K562 (cell line): ENCODE measurements around the gene ACOX2. TPM values are rescaled to one million over a fixed set of nuclear protein-coding genes. Genes with fewer than 3 reads are reported as not detected.

Experiments used
- ATAC-seq: fragments of 200-7000 bp; cut with Tn5 transposase; 3 replicates; pipeline ENCODE4 v1.9.1; 2020; ENCODE audit warnings: moderate library complexity
- BruUV-seq: library from RNA; stranded (reverse); fragments of 400-500 nt; replicated peaks from 2 replicates; lab custom pipeline; 2021; lab: Mats Ljungman, UMichigan
- CTCF ChIA-PET: fragments of 300-600 bp; formaldehyde crosslinking; extraction: SDS; loops from one replicate; lab custom pipeline; 2021; ENCODE audit warnings: low intra/inter-chr PET ratio; lab: Yijun Ruan, JAX
- POLR2A ChIA-PET: fragments of 300-600, 350-650 bp; sonication (Branson Sonifier 250); formaldehyde crosslinking; extraction: SDS; loops from one replicate; lab custom pipeline; 2021; ENCODE audit warnings: antibody characterized with exemption, inconsistent platforms; lab: Yijun Ruan, JAX
- DNase-seq, 4 experiments: peaks; one replicate each; pipeline versions ENCODE4 v3.0.0 to v3.0.0-alpha.2; 2011 to 2018; ENCODE audit warnings: low spot score in 3 of 4, mixed read lengths in 3 of 4; ENCODE audit errors: extremely low read depth in 1 of 4
- FAIRE-seq: peaks from 2 replicates; lab custom pipeline; 2011; peaks lifted over from hg19 to GRCh38; lab: Jason Lieb, UNC
- H2AFZ ChIP-seq: 2 replicates; pipeline ENCODE4 v1.6.0; 2011; ENCODE audit warnings: low read depth, low read length, control low read depth, inconsistent platforms
- H3K27ac ChIP-seq: fragments of 200-600 bp; 3 replicates; pipeline ENCODE4 v1.8.0; 2011; ENCODE audit warnings: low read depth, mild to moderate bottlenecking, control low read depth, inconsistent platforms, low read length, moderate library complexity, mixed read lengths; ENCODE audit errors: extremely low read depth
- H3K27me3 ChIP-seq, 2 experiments: fragments of 300-600 bp in 1 of 2; 2 replicates in 1 of 2; 3 replicates in 1 of 2; pipeline versions ENCODE4 v1.6.0 to v1.8.0; 2011; ENCODE audit warnings: inconsistent platforms in 2 of 2, low read length in 2 of 2, mild to moderate bottlenecking in 1 of 2, mixed read lengths in 1 of 2, moderate library complexity in 1 of 2; ENCODE audit not compliant: control insufficient read depth in 2 of 2, insufficient read depth in 2 of 2
- H3K36me3 ChIP-seq: fragments of 300-600 bp; 3 replicates; pipeline ENCODE4 v1.8.0; 2011; ENCODE audit warnings: mild to moderate bottlenecking, low read length, inconsistent platforms; ENCODE audit not compliant: control insufficient read depth, insufficient read depth
- H3K4me1 ChIP-seq, 2 experiments: fragments of 200-600 bp in 1 of 2; replicated peaks in 1 of 2; 2 replicates in 1 of 2; 3 replicates in 1 of 2; pipeline versions ENCODE4 v1.5.1 to v1.8.0; 2011; ENCODE audit warnings: inconsistent platforms in 2 of 2, low read length in 2 of 2, mild to moderate bottlenecking in 1 of 2, mixed read lengths in 1 of 2, moderate library complexity in 1 of 2; ENCODE audit not compliant: control insufficient read depth in 2 of 2, insufficient read depth in 2 of 2
- H3K4me2 ChIP-seq: 2 replicates; pipeline ENCODE4 v1.6.1; 2011; ENCODE audit warnings: low read length, control low read depth, inconsistent platforms, mixed read lengths; ENCODE audit not compliant: insufficient read depth
- H3K4me3 ChIP-seq: fragments of 200-600 bp; sonication (generic), shearing (Covaris generic); 2 replicates; pipeline ENCODE4 v1.5.1; 2016; ENCODE audit warnings: control low read depth, inconsistent platforms
- H3K79me2 ChIP-seq: fragments of 200-600 bp; 3 replicates; pipeline ENCODE4 v1.8.0; 2011; ENCODE audit warnings: low read length, inconsistent platforms; ENCODE audit not compliant: control insufficient read depth, insufficient read depth
- H3K9ac ChIP-seq, 2 experiments: 2 replicates each; pipeline versions ENCODE4 v1.6.0 to v1.6.1; 2011; ENCODE audit warnings: low read depth in 2 of 2, low read length in 2 of 2, control low read depth in 1 of 2, inconsistent platforms in 1 of 2, mild to moderate bottlenecking in 1 of 2, mixed read lengths in 1 of 2; ENCODE audit not compliant: insufficient read depth in 1 of 2
- H3K9me1 ChIP-seq: one replicate; pipeline ENCODE4 v1.6.0; 2011; ENCODE audit warnings: inconsistent platforms, mild to moderate bottlenecking, low read length, moderate library complexity; ENCODE audit not compliant: control insufficient read depth, insufficient read depth
- H3K9me3 ChIP-seq: replicated peaks from 2 replicates; pipeline ENCODE4 v1.5.1; 2011; ENCODE audit warnings: low read depth, low read length, inconsistent platforms; ENCODE audit not compliant: control insufficient read depth, insufficient read depth
- H4K20me1 ChIP-seq: replicated peaks from 2 replicates; pipeline ENCODE4 v1.6.1; 2011; ENCODE audit warnings: low read length, inconsistent platforms, mixed read lengths; ENCODE audit not compliant: control insufficient read depth, insufficient read depth
- VEZF1 ChIP-seq: fragments of 200-800 bp; sonication (Bioruptor generic); IDR thresholded peaks from 2 replicates; pipeline ENCODE4 v1.6.1; 2017; ENCODE audit warnings: missing genetic modification characterization, missing compliant biosample characterization
- WGBS: fragments of 100-300 bp; shearing (Covaris generic); methylation state at CpG from one replicate; pipeline ENCODE4 v1.1.6; 2016; ENCODE audit warnings: low coverage, mixed read lengths; ENCODE audit not compliant: insufficient coverage; ENCODE audit errors: missing lambda C conversion rate; 5-methylcytosine and 5-hydroxymethylcytosine counted together
- in situ Hi-C: fragments of 300-500 bp; cut with MboI; formaldehyde crosslinking; loops from 4 replicates; pipeline ENCODE4 v1.15.0; 2018; ENCODE audit warnings: inconsistent platforms, mixed read lengths
- intact Hi-C: fragments of 100-400 bp; cut with micrococcal nuclease; formaldehyde crosslinking; loops from 2 replicates; pipeline ENCODE4 v1.14.2; 2022
- polyA plus RNA-seq, 8 experiments: library from polyadenylated mRNA; depleted of rRNA in 4 of 8; stranded (reverse) in 5 of 8; unstranded in 3 of 8; fragments of >200 nt; fragmentation: Nextera tagmentation in 2 of 8; fragmentation: Illumina TruSeq in 1 of 8; extraction: Ambion mirVana in 2 of 8; extraction: Trizol in 1 of 8; gene quantifications; 2 replicates each; pipeline versions ENCODE4 v1.2.1 to v1.2.3, GENCODE V29; 2011 to 2014; ENCODE audit warnings: inconsistent platforms in 1 of 8, missing spikeins in 1 of 8
- total RNA-seq, 7 experiments: library from RNA; depleted of rRNA in 6 of 7; stranded (reverse); fragments of >200 nt in 6 of 7; fragmentation: Illumina TruSeq in 2 of 7; extraction: Trizol in 2 of 7; gene quantifications; 2 replicates each; pipeline versions ENCODE4 v1.2.1 to v1.2.3, GENCODE V29; 2011 to 2021; ENCODE audit warnings: low replicate concordance in 1 of 7
- TF ChIP-seq, protein P1 (sequence below): fragments of 450-650 bp; IDR thresholded peaks from 2 replicates; pipeline ENCODE4 v1.6.1; 2018; ENCODE audit warnings: mild to moderate bottlenecking, low read depth; ENCODE audit not compliant: partially characterized antibody

Gene ACOX2
- total and polyA plus RNA-seq, 9 of the 15 experiments (the other 6 are each of a cell fraction or from before 2014, with no cell fraction given), result 0.15 TPM; not detected in 8

DNA sequence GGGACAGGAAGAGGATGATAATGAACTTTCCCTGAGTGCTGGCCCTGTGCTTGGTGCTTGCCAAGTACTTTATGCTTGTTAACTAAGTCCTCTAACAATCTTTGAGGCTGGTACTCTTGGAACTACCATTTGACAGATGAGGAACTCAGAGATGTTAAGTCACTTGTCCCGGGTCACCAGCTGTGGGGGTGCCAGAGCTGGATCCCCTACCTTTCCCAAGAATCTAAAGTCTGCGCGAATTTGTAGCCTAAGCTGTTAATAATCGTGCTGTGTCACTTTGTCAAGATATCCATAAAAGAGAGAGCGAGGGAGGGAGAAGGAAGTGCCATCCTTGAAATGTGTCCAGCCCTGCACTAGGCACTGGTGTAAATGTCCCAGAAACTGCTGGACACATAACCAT is 19.0 kb upstream of the ACOX2 start:
- Histone ChIP-seq H3K27me3 (peaks cover 0 to 16% of the 10 kb centered on the region in 2 experiments; a peak in 1 of 5 replicates), H3K4me3 (no peak overlapping the region), H3K79me2 (no peaks in the 10 kb centered on the region), H2AFZ (no peak overlapping the region), H3K9ac (no peak overlapping the region), H3K9me1 (no peaks in the 10 kb centered on the region), H4K20me1 (no peaks in the 10 kb centered on the region), H3K36me3 (no peaks in the 10 kb centered on the region), H3K9me3 (no peaks in the 10 kb centered on the region), H3K4me1 (no peaks in the 10 kb centered on the region), H3K4me2 (no peak overlapping the region), H3K27ac (no peak overlapping the region)
- no peak for DNase-seq
- intact Hi-C loops, result no loop called here
- no TSS peak for BruUV-seq
- no peak for ATAC-seq
- 0% methylated on average over 5 of the region's 5 CpGs for WGBS
- no peak for FAIRE-seq
- POLR2A ChIA-PET, result interaction anchor here (0.6 kb wide), 1 partner anchor 61 kb away, joined by 3 read pairs; no protein-coding TSS in a partner anchor
- TF ChIP-seq, protein P1, sequence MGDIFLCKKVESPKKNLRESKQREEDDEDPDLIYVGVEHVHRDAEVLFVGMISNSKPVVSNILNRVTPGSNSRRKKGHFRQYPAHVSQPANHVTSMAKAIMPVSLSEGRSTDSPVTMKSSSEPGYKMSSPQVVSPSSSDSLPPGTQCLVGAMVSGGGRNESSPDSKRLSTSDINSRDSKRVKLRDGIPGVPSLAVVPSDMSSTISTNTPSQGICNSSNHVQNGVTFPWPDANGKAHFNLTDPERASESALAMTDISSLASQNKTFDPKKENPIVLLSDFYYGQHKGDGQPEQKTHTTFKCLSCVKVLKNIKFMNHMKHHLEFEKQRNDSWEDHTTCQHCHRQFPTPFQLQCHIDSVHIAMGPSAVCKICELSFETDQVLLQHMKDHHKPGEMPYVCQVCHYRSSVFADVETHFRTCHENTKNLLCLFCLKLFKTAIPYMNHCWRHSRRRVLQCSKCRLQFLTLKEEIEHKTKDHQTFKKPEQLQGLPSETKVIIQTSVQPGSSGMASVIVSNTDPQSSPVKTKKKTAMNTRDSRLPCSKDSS, result no peak
- TF ChIP-seq VEZF1 (CRISPR knock-in tag), result no peak
- CTCF ChIA-PET, result no interaction called here
- in situ Hi-C loops, result no loop called here
